Esophagus muscularis mucosa (tissue), 4 donors: ENCODE measurements around the gene SF3B1.

ENCODE experiments used
- CTCF ChIP-seq, 3 experiments: fragments of 200-600 bp in 2 of 3; fragments of 450-650 bp in 1 of 3; sonication (generic) in 2 of 3; IDR thresholded peaks; one replicate each; pipeline ENCODE4 v1.5.1; 2017 to 2019; ENCODE audit warnings: antibody characterized with exemption in 3 of 3, mild to moderate bottlenecking in 2 of 3, moderate library complexity in 1 of 3
- EP300 ChIP-seq: sonication (generic); formaldehyde crosslinking; IDR thresholded peaks from one replicate; pipeline ENCODE4 v1.6.1; 2017; ENCODE audit warnings: antibody characterized with exemption
- POLR2A ChIP-seq: fragments of 450-650 bp; IDR thresholded peaks from one replicate; pipeline ENCODE4 v1.6.1; 2017; ENCODE audit warnings: antibody characterized with exemption, moderate library complexity, mild to moderate bottlenecking, low read depth
- POLR2AphosphoS5 ChIP-seq, 2 donors: sonication (generic); formaldehyde crosslinking; IDR thresholded peaks; one replicate each; pipeline ENCODE4 v1.6.1; 2017; ENCODE audit warnings: antibody characterized with exemption in 2 of 2

GRCh38 chr2:197477797-197478196, 43.0 kb upstream of the SF3B1 start:
- TF ChIP-seq POLR2A = no peak
- TF ChIP-seq CTCF (IDR thresholded peaks at IDR 0.05) = no peak
- no peak for TF ChIP-seq EP300
- TF ChIP-seq POLR2AphosphoS5 (IDR thresholded peaks at IDR 0.05) = no peak
